GM10266 (cell line): ENCODE results near the gene SSX1.
"Not testable (repeated sequence)": the region's sequence is repeated elsewhere in the genome, so short reads cannot be mapped to it uniquely, and the experiment has no call there.

Source experiments
- DNase-seq: peaks from one replicate; pipeline ENCODE4 v3.0.0; 2012; ENCODE audit errors: extremely low spot score
- CTCF ChIP-seq: IDR thresholded peaks from 2 replicates; pipeline ENCODE4 v1.5.1; 2012; ENCODE audit warnings: mild to moderate bottlenecking, low read depth; ENCODE audit not compliant: control insufficient read depth, insufficient read depth; ENCODE audit errors: missing control alignments

The SSX1 gene, protein sequence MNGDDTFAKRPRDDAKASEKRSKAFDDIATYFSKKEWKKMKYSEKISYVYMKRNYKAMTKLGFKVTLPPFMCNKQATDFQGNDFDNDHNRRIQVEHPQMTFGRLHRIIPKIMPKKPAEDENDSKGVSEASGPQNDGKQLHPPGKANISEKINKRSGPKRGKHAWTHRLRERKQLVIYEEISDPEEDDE

GRCh38 chrX:48255062-48255796 lies at the start of gene SSX1:
Gene SSX1 (plus strand): TSS chrX:48255392. CDS start chrX:48257242, 1,850 bp downstream.
- DNase-seq: not testable (repeated sequence)

DNA sequence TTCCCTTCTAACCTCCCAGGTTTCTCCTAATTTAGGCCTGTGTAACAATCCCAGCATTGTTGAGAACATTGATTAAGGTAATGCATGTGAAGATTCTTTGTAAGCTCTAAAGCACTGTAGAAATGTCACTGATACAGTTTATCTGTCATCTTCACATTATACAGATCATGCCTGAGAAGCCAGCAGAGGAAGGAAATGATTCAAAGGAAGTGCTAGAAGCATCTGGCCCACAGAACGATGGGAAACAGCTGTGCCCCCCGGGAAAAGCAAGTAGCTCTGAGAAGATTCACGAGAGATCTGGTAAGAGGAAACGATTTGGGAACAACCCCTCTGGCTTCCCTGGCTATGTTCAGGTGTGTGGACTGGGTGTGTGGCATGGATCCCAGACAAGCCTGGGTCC lies 40.9 kb upstream of the SSX1 start:
- DNase-seq: not testable (repeated sequence)

DNA sequence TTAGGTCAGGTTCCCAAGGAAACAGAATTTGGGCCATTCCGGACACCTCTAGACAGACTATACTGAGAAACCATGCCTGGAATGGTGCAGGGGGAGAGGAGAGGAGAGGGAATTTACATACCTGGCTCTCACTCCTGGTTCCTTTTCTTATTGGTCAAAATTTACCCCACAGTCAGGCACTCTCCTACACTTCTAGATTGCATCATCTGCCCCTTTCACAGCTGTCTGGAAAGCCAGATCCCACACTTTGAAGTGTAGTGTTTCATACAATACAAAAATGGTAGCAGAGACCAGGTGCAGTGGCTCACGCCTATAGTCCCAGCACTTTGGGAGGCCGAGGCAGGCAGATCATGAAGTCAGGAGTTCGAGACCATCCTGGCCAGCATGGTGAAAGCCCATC lies 31.0 kb upstream of the SSX1 start:
- DNase-seq: not testable (repeated sequence)

- not testable (repeated sequence) for DNase-seq
These were observed 2.2 kb upstream of the SSX1 start for GRCh38 chrX:48252945-48253344.

GRCh38 chrX:48274365-48274764 lies 19.2 kb downstream of the SSX1 start:
- not testable (repeated sequence) for DNase-seq

DNA sequence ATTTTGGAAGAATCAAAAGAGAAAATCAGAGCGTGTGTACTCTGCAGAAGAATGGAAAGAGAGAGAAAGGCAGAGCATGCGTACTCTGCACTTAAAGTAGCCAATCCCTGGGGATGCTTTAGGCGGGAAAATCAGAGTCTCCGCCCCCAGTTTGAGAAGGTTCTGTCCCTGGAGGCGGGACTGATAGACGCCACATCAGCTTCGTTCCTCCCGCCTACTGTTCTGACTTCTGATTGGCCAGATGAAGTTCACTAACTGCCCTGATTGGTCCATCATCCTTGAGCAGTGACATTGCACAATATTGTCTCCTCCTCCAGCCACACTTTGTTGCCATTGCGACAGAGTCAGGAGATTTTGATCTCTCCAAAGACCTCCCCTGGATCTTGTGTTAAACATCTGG lies 23.8 kb downstream of the SSX1 start:
- TF ChIP-seq CTCF: no peak
- DNase-seq: no peak

- DNase-seq: not testable (repeated sequence)
These were observed 25.5 kb downstream of the SSX1 start for GRCh38 chrX:48280729-48281128.

DNA sequence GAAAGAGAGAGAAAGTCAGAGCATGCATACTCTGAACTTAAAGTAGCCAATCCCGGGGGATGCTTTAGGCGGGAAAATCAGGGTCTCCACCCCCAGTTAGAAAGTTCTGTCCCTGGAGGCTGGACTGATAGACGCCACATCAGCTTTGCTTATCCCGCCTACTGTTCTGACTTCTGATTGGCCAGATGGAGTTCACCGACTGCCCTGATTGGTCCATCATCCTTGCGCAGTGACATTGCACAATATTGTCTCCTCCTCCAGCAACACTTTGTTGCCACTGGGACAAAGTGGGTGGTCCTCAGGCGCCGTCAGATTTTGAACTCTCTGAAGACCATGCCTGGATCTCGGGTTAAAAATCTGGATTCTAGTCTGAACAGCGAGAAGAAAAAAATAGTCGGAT lies 51.0 kb downstream of the SSX1 start:
- no peak for DNase-seq
- TF ChIP-seq CTCF: no peak

- DNase-seq: not testable (repeated sequence)
These were observed 58.8 kb downstream of the SSX1 start for GRCh38 chrX:48313996-48314395.
